HG02642 (cell line): Measurements from ENCODE around the gene SBF2.
"Not testable (repeated sequence)": the region's sequence is repeated elsewhere in the genome, so short reads cannot be mapped to it uniquely, and the experiment has no call there.

ENCODE experiments used
- ATAC-seq: cut with Tn5 transposase; IDR thresholded peaks from one replicate; pipeline ENCODE4 v1.9.1; 2021; ENCODE audit warnings: mild to moderate bottlenecking; ENCODE audit not compliant: unreplicated experiment, poor library complexity

Gene SBF2

DNA sequence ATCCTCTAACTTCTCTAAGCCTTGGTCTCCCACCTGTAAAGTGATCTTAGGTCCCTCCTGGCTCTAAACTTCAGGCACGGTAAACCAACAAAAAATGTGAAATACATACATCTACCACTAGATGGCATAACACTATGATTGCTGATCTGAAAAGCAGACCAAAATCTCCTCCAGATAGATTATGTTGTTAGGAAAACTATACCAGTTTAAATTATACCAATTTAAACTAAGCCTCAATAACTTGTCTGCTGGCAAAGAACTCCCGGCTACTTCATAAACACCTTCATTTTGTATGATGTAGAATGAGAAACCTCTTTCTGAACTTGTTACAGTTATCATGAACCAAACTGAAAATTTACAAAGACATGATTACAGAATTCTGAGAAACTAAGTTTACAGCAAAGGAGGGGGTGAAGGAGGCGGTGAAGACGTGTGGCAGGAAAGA is 85.9 kb downstream of the SBF2 start:
- ATAC-seq: no peak

DNA sequence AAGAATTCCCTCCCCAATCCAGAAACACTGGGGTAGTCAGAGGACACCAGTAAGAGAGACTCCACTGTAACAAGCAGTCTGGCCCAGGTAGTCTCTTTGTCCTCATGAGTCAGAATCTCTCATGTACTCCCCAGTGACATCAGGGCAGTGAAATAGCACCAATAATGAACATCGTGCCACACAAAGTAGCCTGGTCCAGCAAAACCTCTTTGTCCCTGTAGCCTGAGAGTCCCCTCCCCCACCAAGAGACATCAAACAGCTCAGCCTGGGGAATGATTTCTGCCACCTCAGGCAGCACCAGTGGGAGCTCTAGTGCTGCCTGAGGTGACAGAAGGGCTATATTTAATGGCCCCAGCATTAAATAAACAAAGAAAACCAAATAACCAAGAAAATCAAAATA is 88.1 kb downstream of the SBF2 start:
- ATAC-seq: no peak

DNA sequence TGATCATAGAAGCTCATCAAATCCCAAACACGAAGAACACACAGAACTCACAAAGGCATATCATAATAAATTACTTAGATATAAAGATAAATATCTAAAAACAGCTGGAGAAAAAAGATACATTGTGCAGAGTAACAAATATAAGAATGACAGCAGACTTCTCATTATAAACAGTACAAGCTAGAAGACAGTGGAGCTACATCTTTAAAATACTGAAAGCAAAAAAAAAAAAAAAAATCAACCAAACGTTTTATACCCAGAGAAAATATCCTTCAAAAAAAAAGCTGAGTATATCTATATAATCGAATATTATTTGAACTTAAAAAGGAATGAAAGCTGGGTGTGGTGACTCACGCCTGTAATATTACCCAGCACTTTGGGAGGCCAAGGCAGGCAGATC is 90.0 kb downstream of the SBF2 start:
- ATAC-seq: no peak

DNA sequence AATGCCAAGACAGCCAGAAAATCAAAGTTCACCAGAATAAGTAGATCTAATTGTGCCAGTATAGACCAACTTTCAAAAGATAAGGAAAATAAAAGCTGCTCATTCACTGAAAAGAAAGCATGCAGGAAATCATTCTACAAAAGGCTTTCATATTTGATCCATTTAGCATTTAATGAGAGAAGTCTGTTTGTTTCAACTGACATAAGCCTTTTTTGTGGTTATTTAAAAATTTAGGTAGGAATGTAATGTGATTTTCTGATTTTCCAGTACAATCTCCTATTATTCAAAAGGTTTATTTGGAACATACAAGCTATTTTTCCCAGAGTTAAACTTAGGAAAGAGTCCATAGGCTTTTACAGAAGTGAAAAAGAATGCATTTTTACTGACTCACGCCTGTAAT is 92.7 kb downstream of the SBF2 start:
- ATAC-seq: no peak

DNA sequence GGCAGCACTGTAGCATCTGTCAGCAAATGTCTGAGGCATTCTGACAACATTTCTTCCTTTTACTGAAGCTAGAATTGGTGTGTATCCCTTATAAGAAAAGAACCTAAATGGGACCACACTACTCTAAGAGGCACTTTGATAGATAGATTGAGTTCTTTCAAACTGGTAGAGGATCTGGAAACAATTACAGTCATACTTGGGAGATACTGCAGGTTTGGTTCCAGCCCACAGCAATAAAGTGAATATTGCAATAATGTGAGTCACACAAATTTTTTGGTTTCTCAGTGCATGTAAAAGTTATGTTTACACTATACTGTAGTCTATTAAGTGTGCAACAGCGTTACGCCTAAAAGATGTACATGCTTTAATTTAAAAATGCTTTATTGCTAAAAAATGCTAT is 96.9 kb downstream of the SBF2 start:
- ATAC-seq: no peak

DNA sequence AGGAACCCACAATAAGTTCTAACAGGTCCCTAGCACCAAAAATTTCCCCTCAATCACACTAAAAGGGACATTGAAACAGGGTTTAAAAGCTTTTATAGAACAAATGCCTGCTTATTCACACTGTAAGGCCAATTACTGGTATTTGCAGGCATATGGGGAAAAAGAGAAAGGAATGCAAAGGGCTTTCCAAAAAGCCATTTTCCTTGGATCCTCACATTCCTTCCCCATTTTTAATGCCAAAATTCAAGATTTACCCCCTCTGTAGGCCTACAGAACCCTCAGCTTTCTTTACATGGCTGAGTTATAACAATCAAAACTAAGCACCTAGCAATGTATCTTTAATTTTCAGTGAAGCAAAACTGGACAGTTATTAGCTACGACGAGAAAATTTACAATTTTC is 102.0 kb downstream of the SBF2 start:
- ATAC-seq: no peak

DNA sequence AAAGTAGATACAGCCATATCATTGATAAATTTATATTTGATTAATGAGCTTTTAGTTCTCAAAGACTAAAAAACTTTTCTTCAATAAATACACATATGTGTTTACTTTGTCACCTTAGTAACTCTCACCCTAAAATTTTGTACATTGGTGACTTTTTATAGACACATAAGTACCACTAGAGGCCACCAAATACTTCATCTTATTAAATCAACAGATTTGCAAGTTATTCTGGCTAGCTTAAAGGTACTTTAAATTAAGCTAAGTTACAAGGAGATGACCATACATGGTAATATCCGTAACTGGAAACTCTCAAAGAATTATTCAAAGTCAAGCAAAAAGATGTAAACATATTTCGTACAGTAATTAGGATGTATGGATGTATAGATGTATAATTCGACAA is 112.2 kb downstream of the SBF2 start:
- no peak for ATAC-seq

DNA sequence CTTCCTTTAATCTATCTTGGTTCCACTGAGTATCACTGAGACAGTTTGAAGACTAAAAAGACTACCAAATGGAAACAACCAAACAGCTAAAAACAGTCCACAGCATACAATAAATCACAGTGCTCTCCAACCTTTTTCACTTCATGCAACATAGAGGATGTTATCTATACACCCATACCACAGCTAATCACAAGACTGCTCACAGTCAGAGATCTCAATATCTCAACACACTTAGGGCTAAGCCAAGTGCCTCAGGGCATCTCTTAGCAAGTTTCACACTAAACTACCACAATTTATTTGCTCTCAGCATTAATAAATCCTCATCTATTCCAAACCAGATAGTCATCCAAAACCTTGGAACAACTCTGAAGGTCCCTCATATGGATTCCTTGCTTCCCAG is 129.4 kb downstream of the SBF2 start:
- no peak for ATAC-seq

DNA sequence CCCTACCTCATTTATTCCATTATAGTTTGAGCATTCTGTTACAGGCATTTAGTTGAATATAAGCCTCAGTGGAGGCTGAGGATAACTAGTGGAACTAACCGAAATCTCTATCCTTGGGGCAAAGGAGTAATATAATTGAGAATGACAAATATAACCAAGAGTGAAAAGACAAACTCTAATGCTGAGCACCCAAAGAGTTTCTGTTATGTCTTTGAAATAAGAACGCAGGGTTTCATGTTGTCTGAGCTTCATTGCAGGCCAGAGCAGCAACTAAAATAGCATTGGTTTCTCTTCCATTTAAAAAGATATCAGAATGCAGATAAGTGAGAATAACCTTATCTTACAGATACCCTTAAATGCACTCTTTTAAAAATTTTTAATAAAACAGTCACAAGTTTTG is 131.8 kb downstream of the SBF2 start:
- ATAC-seq: no peak

DNA sequence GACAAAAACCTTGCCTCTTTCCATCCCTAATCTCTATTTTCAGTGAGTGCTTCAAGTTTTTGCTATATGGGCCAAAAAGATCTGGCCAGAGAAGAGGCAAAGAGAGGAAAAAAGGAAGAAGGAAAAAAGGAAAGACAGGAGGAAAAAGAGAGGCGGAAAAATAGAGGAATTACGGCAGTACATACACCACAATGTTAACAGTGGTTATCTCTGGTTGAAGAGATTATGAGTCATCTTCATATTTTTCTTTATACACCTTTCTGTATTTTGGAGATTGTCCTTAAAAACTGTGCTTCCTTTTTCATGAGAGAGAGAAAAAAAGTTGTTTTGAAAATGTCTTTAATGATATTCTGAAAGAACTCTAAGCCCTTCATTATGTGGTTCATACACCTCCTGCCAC is 133.7 kb downstream of the SBF2 start:
- no peak for ATAC-seq

DNA sequence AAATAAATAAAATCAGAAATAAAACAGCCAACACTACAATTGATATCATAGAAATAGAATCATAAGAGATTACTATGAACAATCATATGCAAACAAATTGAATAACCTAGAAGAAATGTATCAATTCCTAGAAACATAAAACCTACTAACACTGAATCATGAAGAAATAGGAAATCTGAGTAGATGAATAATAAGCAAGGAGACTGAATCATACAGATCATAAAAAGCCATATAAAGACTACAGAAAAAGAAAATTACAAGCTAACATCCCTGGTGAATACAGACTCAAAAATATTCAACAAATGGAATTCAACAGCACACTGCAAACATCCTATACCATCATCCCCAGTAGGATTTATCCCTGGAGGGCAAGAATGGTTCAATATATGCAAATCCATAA is 135.6 kb downstream of the SBF2 start:
- no peak for ATAC-seq

DNA sequence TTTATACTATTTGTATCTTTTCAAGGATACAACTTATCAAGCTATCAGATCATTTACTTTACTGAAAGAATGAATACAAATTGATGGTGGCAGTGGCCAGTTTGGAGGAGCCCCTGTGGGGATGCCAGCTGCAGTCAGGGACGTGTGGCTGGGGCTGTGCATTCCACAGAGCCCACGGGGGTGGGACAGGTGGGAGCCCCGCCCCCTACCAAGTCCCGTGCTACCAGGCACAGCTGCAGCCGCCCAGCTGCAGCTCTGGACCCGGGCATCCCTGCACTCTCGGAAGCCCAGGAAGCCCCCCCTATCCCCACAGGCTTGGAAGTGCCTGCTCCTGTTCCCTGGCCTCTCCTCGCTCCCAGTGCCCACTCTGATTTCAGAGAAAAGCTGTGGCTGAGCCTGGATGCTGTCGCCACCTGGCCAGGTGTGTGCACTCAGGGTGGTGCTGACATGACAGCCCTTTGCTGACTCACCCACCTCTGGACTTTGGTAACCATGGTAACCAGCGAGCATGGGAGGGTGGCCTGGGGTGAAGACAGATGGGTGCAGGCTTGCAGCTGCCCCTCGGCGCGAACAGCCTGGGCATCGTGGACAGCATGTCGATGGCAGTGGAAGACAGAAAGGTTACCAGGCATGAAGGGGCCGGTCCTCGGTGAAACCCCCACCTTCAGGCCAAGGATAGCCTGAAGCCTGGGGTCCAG is 138.1 kb downstream of the SBF2 start:
- no peak for ATAC-seq

DNA sequence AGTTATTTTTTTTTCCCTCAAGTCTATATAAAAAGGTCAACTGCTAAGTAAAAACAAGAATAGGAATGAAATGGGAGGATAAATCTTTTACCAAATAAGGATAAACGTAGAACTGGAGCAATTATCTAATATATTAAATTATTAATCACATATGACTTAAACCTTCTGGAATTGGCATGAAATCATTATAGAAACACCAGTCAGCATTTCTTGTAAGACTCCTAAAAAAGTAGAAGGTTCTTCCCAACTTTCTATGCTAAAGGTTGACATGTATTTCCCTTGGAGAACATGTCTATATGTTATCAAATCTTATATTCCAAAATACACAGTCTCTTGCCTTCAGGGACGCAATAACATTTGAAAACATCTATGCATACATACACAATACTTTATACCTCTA is 143.2 kb downstream of the SBF2 start:
- ATAC-seq: no peak

DNA sequence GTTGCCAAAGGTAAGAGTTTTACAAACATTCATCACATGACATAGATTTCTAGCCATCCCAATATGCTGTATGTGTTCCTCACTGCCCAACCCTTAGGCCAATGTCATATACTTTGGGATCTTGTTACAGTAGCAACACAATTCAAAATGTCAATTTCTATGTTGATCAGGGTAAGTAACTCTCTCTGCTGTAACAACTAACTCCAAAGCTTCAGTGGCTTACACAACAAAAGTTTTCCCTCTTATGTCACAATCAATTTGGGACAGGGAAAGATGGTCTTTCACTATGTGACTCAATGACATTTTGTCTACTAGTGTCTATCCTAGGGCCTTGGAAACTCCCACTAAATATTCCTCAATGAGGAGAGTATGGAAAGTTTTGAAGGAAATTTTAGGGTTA is 144.5 kb downstream of the SBF2 start:
- ATAC-seq: no peak

DNA sequence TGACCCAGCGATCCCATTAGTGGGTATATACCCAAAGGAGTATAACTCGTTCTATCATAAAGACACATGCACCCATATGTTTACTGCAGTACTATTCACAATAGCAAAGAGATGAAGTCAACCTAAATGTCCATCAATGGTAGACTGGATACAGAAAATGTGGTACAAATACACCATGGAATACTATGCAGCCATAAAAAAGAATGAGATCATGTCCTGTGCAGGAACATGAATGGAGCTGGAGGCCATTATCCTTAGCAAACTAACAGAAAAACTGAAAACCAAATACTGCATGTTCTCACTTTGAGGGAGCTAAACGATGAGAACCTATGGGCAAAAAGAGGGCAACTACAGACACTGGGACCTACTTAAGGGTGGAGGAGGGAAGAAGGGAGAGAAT is 146.8 kb downstream of the SBF2 start:
- no peak for ATAC-seq

DNA sequence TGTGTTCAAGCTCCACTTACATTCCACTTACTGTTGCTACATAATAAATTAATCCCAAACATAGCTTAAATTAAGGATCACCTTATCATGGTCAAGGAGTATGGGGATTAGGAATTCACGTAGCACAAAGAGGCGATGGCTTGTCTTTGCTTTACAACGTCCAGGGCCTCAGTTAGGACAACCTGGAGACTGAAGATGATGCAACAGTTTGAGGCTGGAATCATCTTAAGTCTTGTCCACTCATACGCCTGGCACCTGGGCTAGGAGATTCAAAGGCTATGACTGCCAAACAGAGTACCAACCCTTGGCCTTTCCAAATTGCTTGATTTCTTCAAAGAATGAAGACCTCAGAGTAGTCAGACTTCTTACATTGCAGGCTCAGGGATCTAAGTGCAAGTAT is 149.1 kb downstream of the SBF2 start:
- no peak for ATAC-seq

DNA sequence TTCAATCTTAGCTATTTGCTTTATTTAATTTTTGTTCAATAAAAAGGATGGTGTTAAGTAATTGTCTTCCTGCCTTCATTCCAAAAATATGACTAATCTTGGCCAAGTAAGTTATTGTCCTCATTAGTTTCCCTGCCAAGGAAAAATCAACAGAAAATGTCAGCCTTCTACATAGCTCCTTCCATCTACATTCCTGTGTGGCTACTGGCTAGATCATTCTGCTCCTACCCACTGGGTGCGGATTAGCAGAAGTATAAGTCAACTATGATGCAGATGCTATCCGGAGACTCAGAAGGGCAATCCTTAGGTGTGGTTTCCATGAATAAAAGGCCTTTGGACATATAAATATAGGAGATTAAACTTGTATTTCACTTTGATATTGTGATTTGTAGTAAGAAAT is 154.4 kb downstream of the SBF2 start:
- no peak for ATAC-seq

DNA sequence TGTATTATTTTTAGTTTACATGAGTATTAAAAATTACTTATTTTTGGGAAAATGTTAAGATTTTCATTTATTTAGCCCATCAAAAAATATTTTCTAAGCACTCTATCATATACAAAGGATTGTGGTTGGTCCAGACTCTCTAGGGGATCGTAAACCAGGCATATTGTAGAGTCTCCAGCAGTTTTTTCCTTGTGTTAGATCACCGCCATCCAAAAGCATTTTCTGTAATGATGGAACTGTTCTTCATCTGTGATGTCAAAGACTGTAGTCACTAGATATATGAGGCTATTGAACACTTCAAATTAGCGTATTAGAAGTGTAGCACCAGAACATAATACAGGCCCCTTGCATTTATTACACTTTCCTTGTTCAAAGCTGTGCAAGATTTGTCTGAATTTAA is 154.9 kb downstream of the SBF2 start:
- no peak for ATAC-seq

DNA sequence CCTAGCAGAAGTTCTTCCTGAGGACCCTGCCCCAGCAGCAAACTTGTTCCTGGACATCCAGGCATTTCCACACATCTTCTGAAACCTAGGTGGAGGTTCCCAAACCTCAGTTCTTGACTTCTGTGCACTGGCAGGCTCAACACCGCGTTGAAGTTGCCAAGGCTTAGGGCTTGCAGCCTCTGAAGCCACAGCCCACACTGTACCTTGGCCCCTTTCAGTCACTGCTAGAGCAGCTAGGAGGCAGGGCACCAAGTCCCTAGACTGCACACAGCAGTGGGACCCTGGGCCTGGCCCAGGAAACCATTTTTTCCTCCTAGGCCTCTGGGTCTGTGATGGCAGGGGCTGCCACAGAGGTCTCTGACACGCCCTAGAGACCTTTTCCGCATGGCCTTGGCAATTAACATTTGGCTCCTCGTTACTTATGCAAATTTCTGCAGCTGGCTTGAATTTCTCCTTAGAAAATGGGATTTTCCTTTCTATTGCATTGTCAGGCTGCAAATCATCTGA is 159.0 kb downstream of the SBF2 start:
- no peak for ATAC-seq

DNA sequence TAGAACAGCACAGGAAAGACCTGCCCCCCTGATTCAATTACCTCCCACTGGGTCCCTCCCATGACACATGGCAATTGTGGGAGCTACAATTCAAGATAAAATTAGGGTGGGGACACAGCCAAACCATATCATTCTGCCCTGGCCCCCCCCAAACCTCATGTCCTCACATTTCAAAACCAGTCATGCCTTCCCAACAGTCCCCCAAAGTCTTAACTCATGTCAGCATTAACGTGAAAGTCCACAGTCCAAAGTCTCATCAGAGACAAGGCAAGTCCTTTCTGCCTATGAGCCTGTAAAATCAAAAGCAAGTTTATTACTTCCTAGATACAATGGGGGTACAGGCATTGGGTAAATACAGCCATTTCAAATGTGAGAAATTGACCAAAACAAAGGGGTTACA is 159.8 kb downstream of the SBF2 start:
- ATAC-seq: not testable (repeated sequence)

DNA sequence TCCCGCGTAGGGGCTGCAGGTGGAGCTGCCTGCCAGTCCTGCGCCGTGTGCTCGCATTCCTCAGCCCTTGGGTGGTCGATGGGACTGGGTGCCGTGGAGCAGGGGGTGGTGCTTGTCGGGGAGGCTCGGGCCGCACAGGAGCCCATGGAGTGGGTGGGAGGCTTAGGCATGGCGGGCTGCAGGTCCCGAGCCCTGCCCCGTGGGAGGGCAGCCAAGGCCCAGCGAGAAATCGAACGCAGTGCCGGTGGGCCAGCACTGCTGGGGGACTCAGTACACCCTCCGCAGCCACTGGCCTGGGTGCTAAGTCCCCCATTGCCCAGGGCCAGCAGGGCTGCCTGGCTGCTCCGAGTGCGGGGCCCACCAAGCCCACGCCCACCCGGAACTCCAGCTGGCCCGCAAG is 160.8 kb downstream of the SBF2 start:
- not testable (repeated sequence) for ATAC-seq

DNA sequence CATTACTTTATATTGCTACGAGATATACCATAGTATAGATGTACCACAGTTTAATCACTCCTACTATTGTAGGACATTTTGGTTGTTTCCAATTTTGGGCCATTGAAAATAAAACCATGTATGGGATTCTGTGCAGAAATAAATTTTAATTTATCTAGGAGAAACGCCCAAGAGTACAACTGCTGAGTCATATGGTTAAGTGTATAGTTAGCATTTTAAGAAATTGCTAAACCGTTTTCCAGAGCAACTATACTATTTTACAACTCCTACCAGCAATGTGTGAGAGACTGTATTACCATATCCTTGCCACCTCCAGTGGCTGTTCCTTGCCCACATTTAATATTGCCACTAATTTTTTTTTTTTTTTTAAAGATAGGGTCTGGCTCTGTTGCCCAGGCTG is 163.1 kb downstream of the SBF2 start:
- ATAC-seq: no peak

DNA sequence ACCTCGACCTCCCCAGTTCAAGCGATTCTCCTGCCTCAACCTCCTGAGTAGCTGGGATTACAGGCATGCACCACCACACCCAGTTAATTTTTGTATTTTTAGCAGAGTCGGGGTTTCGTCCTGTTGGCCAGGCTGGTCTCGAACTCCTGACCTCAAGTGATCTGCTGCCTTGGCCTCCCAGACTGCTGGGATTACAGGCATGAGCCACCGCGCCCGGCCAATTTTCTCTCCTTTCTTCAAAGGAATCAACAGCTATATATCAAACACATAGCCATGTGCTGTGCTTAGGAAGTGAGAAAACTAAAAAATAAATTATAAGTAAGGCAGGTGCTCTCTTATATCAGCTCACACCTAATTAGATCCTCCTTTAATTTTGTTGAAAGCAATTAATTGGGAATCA is 164.8 kb downstream of the SBF2 start:
- not testable (repeated sequence) for ATAC-seq
